ENCODE data around the gene KIAA1328. TPM values are rescaled to one million over a fixed set of nuclear protein-coding genes. Genes with fewer than 3 reads are reported as not detected.
"Not testable (repeated sequence)": the region's sequence is repeated elsewhere in the genome, so short reads cannot be mapped to it uniquely, and the experiment has no call there.

Gene KIAA1328
- total RNA-seq, 1 experiment from 2014 or later = 4.9 TPM

- intact Hi-C loops (cut with micrococcal nuclease; ENCODE audit: unreplicated experiment) = no loop called here
- no peaks in the 10 kb centered on the region for H3K4me1 Mint-ChIP-seq (ENCODE audit: low read depth, unreplicated experiment)
- POLR2A ChIA-PET = no interaction called here
Observed at GRCh38 chr18:37163119-37163518, 334.2 kb downstream of the KIAA1328 start.

GRCh38 chr18:37166491-37166890 is 337.6 kb downstream of the KIAA1328 start:
- Histone ChIP-seq H3K4me1 (no peaks in the 10 kb centered on the region), H3K36me3 (ENCODE audit: control insufficient read depth, insufficient read depth, low read length) (no peaks in the 10 kb centered on the region), H3K4me3 (ENCODE audit: low read depth, low read length) (no peak overlapping the region), H3K9me3 (no peaks in the 10 kb centered on the region), H3K27me3 (replicated peaks; ENCODE audit: control insufficient read depth, insufficient read depth, low read length) (no peaks in the 10 kb centered on the region)
- intact Hi-C loops (cut with micrococcal nuclease; ENCODE audit: unreplicated experiment) = no loop called here
- DNase-seq = no peak
- no peaks in the 10 kb centered on the region for H3K27me3 Mint-ChIP-seq (ENCODE audit: insufficient read depth, unreplicated experiment)
- no peak overlapping the region for H3K4me3 Mint-ChIP-seq (ENCODE audit: unreplicated experiment)
- no peaks in the 10 kb centered on the region for H3K36me3 Mint-ChIP-seq (ENCODE audit: insufficient read depth, unreplicated experiment)
- TF ChIP-seq CTCF (IDR thresholded peaks at IDR 0.05; ENCODE audit: insufficient read depth in 1 of 2, low read depth in 1 of 2, low read length in 1 of 2, severe bottlenecking in 1 of 2, unreplicated experiment in 1 of 2) = no peak
- no peaks in the 10 kb centered on the region for H3K4me1 Mint-ChIP-seq (ENCODE audit: low read depth, unreplicated experiment)
- ChIA-PET POLR2A (no interaction called here), CTCF (no interaction called here)
- H3K9me3 Mint-ChIP-seq (ENCODE audit: unreplicated experiment) = no peaks in the 10 kb centered on the region
- BruUV-seq (replicated peaks) = no TSS peak
- no peak overlapping the region for H3K27ac Mint-ChIP-seq (ENCODE audit: unreplicated experiment)

More at GRCh38 chr18:37163119-37163518, 334.2 kb downstream of the KIAA1328 start:
- Mint-ChIP-seq H3K27me3 (ENCODE audit: insufficient read depth, unreplicated experiment) (no peaks in the 10 kb centered on the region), H3K4me3 (ENCODE audit: unreplicated experiment) (no peak overlapping the region), H3K36me3 (ENCODE audit: insufficient read depth, unreplicated experiment) (no peaks in the 10 kb centered on the region), H3K27ac (ENCODE audit: unreplicated experiment) (no peak overlapping the region), H3K9me3 (ENCODE audit: unreplicated experiment) (no peaks in the 10 kb centered on the region)
- no peaks in the 10 kb centered on the region for H3K9me3 ChIP-seq
- no peak for TF ChIP-seq CTCF (IDR thresholded peaks at IDR 0.05; ENCODE audit: insufficient read depth in 1 of 2, low read depth in 1 of 2, low read length in 1 of 2, severe bottlenecking in 1 of 2, unreplicated experiment in 1 of 2)
- no peak overlapping the region for H3K4me3 ChIP-seq (ENCODE audit: low read depth, low read length)
- DNase-seq = no peak
- H3K27me3 ChIP-seq (replicated peaks; ENCODE audit: control insufficient read depth, insufficient read depth, low read length) = no peaks in the 10 kb centered on the region
- BruUV-seq (replicated peaks) = no TSS peak
- no peaks in the 10 kb centered on the region for H3K4me1 ChIP-seq
- CTCF ChIA-PET = no interaction called here
- no peaks in the 10 kb centered on the region for H3K36me3 ChIP-seq (ENCODE audit: control insufficient read depth, insufficient read depth, low read length)

GRCh38 chr18:37166966-37167365 is 338.0 kb downstream of the KIAA1328 start:
- H3K27ac Mint-ChIP-seq (ENCODE audit: unreplicated experiment); H3K36me3 ChIP-seq (ENCODE audit: control insufficient read depth, insufficient read depth, low read length); CTCF ChIA-PET; H3K27me3 Mint-ChIP-seq (ENCODE audit: insufficient read depth, unreplicated experiment); H3K27me3 ChIP-seq (replicated peaks; ENCODE audit: control insufficient read depth, insufficient read depth, low read length); H3K9me3 Mint-ChIP-seq (ENCODE audit: unreplicated experiment); H3K4me3 Mint-ChIP-seq (ENCODE audit: unreplicated experiment); BruUV-seq (replicated peaks); H3K4me3 ChIP-seq (ENCODE audit: low read depth, low read length); H3K9me3 ChIP-seq; POLR2A ChIA-PET; H3K4me1 Mint-ChIP-seq (ENCODE audit: low read depth, unreplicated experiment); H3K4me1 ChIP-seq; intact Hi-C loops (cut with micrococcal nuclease; ENCODE audit: unreplicated experiment); DNase-seq; H3K36me3 Mint-ChIP-seq (ENCODE audit: insufficient read depth, unreplicated experiment): not testable (repeated sequence)

GRCh38 chr18:37170984-37171383 is 342.1 kb downstream of the KIAA1328 start:
- Histone ChIP-seq H3K27me3 (replicated peaks; ENCODE audit: control insufficient read depth, insufficient read depth, low read length) (no peaks in the 10 kb centered on the region), H3K36me3 (ENCODE audit: control insufficient read depth, insufficient read depth, low read length) (no peaks in the 10 kb centered on the region), H3K4me3 (ENCODE audit: low read depth, low read length) (no peak overlapping the region), H3K4me1 (peaks cover 12% of the 10 kb centered on the region), H3K9me3 (no peaks in the 10 kb centered on the region)
- POLR2A ChIA-PET = no interaction called here
- no peak for DNase-seq
- no peaks in the 10 kb centered on the region for H3K9me3 Mint-ChIP-seq (ENCODE audit: unreplicated experiment)
- no peaks in the 10 kb centered on the region for H3K27me3 Mint-ChIP-seq (ENCODE audit: insufficient read depth, unreplicated experiment)
- H3K27ac Mint-ChIP-seq (ENCODE audit: unreplicated experiment) = no peak overlapping the region
- no peak for TF ChIP-seq CTCF (IDR thresholded peaks at IDR 0.05; ENCODE audit: insufficient read depth in 1 of 2, low read depth in 1 of 2, low read length in 1 of 2, severe bottlenecking in 1 of 2, unreplicated experiment in 1 of 2)
- no peak overlapping the region for H3K4me3 Mint-ChIP-seq (ENCODE audit: unreplicated experiment)
- no peaks in the 10 kb centered on the region for H3K36me3 Mint-ChIP-seq (ENCODE audit: insufficient read depth, unreplicated experiment)
- intact Hi-C loops (cut with micrococcal nuclease; ENCODE audit: unreplicated experiment) = no loop called here
- BruUV-seq (replicated peaks) = no TSS peak
- no peaks in the 10 kb centered on the region for H3K4me1 Mint-ChIP-seq (ENCODE audit: low read depth, unreplicated experiment)
- CTCF ChIA-PET = no interaction called here

Data from Caco-2 (cell line).